GM12872 (cell line): ENCODE data around the gene ABHD12.

Experiments
- TF ChIP-seq, protein P1 (sequence below): IDR thresholded peaks from 3 replicates; pipeline ENCODE4 v1.5.1; 2011; ENCODE audit warnings: low read depth, mild to moderate bottlenecking, low read length, moderate library complexity; ENCODE audit not compliant: insufficient read depth

ABHD12 gene

DNA sequence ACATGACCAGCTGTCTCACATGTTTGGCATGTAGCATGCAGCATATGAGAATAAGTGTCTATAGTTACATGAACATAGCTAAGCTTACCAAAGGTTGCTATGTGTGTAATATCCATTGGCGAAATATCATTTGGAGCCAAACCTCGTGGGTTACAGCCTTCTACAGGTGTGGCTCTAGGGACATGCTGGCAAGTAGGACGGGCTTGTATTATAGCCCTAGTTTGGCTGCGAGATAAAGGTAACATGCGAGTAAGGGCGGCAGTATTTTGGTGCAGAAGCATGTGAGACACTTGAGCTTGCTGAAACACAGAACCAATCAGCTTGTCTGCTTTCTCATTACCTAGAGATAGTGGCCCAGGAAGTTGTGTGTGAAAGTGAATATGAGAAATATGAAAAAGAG, 6.5 kb upstream of the ABHD12 start:
- TF ChIP-seq, protein P1, sequence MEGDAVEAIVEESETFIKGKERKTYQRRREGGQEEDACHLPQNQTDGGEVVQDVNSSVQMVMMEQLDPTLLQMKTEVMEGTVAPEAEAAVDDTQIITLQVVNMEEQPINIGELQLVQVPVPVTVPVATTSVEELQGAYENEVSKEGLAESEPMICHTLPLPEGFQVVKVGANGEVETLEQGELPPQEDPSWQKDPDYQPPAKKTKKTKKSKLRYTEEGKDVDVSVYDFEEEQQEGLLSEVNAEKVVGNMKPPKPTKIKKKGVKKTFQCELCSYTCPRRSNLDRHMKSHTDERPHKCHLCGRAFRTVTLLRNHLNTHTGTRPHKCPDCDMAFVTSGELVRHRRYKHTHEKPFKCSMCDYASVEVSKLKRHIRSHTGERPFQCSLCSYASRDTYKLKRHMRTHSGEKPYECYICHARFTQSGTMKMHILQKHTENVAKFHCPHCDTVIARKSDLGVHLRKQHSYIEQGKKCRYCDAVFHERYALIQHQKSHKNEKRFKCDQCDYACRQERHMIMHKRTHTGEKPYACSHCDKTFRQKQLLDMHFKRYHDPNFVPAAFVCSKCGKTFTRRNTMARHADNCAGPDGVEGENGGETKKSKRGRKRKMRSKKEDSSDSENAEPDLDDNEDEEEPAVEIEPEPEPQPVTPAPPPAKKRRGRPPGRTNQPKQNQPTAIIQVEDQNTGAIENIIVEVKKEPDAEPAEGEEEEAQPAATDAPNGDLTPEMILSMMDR: no peak

DNA sequence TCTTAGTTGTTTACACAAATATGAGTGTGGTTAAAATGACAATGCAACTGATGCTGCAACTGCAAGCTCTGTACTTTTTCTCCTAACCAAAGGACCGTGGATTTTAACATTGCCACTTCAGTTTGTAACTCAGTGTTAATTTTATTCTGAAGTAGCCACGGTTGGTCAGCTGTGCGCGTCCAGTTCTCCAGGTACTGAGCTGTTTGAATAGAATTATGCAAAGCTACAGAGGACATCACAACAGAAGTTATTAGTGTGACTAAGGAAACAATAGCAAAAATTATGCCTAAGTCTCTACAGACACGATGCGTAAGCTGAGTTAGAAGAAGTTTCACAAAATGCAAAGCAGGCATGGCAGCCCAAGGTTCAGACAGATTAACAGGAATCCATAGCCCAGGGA, 4.4 kb upstream of the ABHD12 start:
- TF ChIP-seq, protein P1: no peak

DNA sequence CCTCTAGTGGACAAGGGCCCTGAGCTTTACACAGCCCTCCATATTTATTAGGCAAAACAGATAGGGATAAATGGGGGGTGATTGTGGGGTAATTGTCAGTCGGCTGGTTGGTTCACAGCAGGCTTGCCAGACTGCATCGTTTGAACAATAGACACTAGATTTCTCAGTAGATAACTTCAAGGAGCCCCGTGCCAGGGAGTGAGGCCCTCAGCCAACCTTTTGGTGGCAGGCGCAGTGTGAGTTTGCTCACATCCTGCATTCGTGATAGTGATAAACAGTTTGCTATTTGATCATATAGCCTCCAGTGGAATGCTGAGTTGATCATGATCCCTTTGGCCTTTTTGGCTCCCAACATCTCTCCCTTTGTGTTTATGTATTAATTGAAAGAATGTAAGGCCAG, 3.6 kb upstream of the ABHD12 start:
- TF ChIP-seq, protein P1: no peak

DNA sequence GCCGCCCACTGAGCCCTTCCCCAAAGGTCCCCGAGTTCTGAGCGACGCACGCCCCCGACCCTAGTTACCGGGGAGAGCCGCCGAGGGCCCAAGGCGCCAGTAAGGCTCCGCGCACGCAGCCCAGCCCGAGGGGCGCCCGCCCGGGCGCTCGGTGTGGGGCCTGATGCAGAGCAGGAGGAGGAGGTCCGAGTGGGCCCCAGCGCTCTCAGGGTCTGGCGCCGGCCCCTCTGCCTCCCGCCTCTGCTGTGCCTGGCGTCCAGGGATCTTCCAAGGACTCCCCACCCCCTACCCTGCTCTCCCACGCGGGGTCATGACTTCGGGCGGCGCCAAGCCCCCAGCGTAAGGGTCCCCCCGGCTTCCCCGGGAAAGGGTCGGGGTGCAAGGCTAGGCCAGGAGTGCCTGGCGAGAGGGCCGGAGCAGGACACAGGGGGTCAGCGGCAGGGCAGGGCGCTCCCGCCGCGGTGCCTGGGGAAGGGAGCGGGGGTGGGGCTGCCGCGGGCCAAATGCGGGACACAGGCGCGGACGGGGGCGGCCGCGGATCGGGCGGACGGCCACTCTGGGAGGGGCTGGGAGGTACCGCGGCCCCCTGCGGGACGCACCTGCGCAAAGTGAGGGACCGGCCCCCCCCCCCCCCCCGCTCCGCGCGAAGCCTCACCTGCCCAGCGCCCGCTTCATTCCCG, 637 bp downstream of the ABHD12 start:
- TF ChIP-seq, protein P1: no peak

DNA sequence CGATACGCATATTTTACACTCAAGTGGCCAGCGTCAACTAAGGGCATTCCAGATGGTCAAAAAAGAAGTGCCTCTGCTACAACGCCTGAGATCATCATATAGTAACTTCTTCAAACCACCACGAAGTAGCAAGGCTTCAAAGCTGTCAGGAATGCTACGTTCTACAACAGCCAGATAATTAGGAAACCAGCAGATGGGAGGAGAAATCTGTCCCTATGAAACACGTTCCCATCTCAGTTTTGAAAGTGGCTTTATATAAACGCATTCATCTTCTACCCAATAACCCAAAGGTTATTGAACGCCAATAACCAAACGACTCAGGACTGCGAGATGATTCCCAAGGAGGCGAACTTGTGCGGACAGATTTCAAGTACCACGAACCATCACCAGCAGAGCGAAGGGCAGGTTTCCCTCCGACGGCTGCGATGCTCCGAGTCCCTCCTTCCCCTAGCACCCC, 1.2 kb downstream of the ABHD12 start:
- TF ChIP-seq, protein P1: no peak

DNA sequence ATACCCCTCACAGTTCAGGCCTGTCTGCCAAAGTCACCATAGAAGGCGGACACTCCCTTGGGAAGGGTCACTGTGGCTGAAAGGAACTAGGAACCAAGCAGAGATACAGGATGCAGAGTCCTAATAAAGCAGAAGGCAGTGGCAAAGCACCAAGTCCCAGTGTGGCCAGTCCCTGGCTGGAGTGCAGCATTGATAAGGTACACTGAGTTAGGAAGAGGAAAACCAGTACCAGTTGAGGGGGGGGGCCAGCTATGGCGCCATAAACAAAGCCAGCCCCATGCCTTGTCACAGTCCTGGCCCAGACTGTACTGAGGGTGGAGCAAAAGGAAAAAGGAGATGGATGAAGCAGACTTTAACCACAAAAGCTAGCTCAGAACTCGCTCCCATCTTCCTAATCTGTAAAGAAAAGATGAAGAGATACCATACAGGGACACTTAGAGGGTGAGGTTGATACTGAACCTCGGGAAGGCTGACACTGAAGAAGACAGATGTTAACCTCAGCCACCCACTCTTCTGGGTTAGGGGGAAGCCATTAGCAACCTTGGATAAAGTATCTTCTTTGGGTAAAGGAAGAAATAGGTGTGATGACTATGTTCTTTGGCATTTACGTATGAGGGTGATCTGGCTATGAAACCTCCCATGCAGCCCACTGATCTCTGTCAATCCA, 7.8 kb downstream of the ABHD12 start:
- TF ChIP-seq, protein P1: no peak

DNA sequence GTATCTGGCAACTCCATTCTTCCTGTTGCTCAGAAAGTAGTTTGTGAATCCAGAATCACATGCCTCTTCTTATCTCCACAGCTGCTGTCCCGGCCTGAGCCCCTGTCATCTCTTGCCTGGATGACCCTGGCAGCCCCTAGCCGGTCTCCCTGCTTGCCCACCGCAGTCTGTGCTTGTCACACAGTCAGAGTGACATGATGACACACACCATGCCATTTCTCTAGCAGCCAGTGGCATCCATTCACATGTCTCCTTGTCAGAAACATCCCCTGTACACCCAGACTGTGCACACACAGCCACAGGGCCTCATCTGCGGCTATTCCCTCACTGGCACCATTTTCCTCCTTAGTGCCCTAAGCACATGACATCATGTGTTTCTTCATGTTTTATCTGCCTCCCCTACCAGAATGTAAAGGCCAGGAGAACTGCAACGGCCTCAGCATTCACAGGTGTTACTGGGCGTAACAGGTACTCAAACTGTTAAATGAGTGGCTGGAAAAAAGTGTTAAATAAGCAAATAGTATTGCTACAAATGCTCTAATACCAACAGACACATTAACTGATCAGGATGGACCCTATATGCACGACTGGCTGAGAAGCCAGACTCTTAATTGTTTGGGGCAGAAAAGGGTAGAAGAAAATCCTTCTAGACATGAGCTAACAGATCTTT, 9.6 kb downstream of the ABHD12 start:
- TF ChIP-seq, protein P1: no peak
